PC-9 (cell line): ENCODE results near the gene ZDHHC19. TPM values are rescaled to one million over a fixed set of nuclear protein-coding genes. Genes with fewer than 3 reads are reported as not detected.

ENCODE experiments used
- BruUV-seq: library from RNA; stranded (reverse); fragments of 400-500 nt; replicated peaks from 2 replicates; lab custom pipeline; 2021; lab: Mats Ljungman, UMichigan
- CTCF ChIA-PET: fragments of 300-600 bp; sonication (Branson Sonifier 250); formaldehyde crosslinking; loops from one replicate; lab custom pipeline; 2022; ENCODE audit warnings: antibody characterized with exemption; lab: Charles Lee
- POLR2A ChIA-PET: fragments of 300-600 bp; sonication (Branson Sonifier 250); formaldehyde crosslinking; loops from one replicate; lab custom pipeline; 2022; ENCODE audit warnings: antibody characterized with exemption; ENCODE audit not compliant: unreplicated experiment; lab: Charles Lee
- DNase-seq, 2 experiments: peaks; one replicate each; pipeline versions ENCODE4 v3.0.0 to v3.0.0-alpha.2; 2015 to 2022; ENCODE audit warnings: mixed read lengths in 1 of 2
- H2AFZ ChIP-seq: fragments of 200-600 bp; sonication (generic); 2 replicates; pipeline ENCODE4 v1.8.1; 2017; ENCODE audit warnings: antibody characterized with exemption
- H3F3A ChIP-seq: fragments of 200-600 bp; sonication (generic); 2 replicates; pipeline ENCODE4 v1.8.1; 2017; ENCODE audit warnings: antibody characterized with exemption, mild to moderate bottlenecking, low read depth; ENCODE audit not compliant: insufficient read depth
- H3K27ac ChIP-seq: fragments of 200-600 bp; sonication (generic); 2 replicates; pipeline ENCODE4 v1.6.1; 2016; ENCODE audit warnings: mixed run types
- H3K27me3 ChIP-seq: fragments of 200-600 bp; sonication (generic); 2 replicates; pipeline ENCODE4 v1.6.1; 2016; ENCODE audit warnings: low read depth, mixed run types; ENCODE audit not compliant: insufficient read depth
- H3K36me3 ChIP-seq: fragments of 200-600 bp; sonication (generic); 2 replicates; pipeline ENCODE4 v1.6.1; 2016; ENCODE audit warnings: low read depth, mixed run types
- H3K4me1 ChIP-seq: fragments of 200-600 bp; sonication (generic); replicated peaks from 2 replicates; pipeline ENCODE4 v1.6.1; 2016; ENCODE audit warnings: mixed run types; ENCODE audit not compliant: insufficient read depth
- H3K4me2 ChIP-seq: fragments of 200-600 bp; sonication (generic); 2 replicates; pipeline ENCODE4 v1.6.1; 2017; ENCODE audit warnings: mixed run types
- H3K4me3 ChIP-seq: fragments of 200-600 bp; sonication (generic); 2 replicates; pipeline ENCODE4 v1.6.1; 2016; ENCODE audit warnings: mixed run types
- H3K79me2 ChIP-seq: fragments of 200-600 bp; sonication (generic); 2 replicates; pipeline ENCODE4 v1.6.1; 2017; ENCODE audit warnings: low read depth, mixed run types
- H3K9me2 ChIP-seq: fragments of 200-600 bp; sonication (generic); 2 replicates; pipeline ENCODE4 v1.8.1; 2017; ENCODE audit warnings: mild to moderate bottlenecking; ENCODE audit not compliant: insufficient read depth
- H3K9me3 ChIP-seq: fragments of 200-600 bp; sonication (generic); 2 replicates; pipeline ENCODE4 v1.8.1; 2016; ENCODE audit warnings: low read depth; ENCODE audit not compliant: insufficient read depth
- H4K20me1 ChIP-seq: fragments of 200-600 bp; sonication (generic); 2 replicates; pipeline ENCODE4 v1.8.1; 2017; ENCODE audit not compliant: insufficient read depth
- CTCF ChIP-seq: fragments of 200-600 bp; sonication (generic); conservative IDR thresholded peaks from 2 replicates; pipeline ENCODE4 v1.6.1; 2017; ENCODE audit warnings: mixed run types, antibody characterized with exemption, mild to moderate bottlenecking, moderate library complexity
- EZH2 ChIP-seq: fragments of 200-600 bp; sonication (generic); IDR thresholded peaks from 2 replicates; pipeline ENCODE4 v1.8.0; 2017; ENCODE audit warnings: antibody characterized with exemption, low read depth
- intact Hi-C: fragments of 100-400 bp; cut with micrococcal nuclease; formaldehyde crosslinking; loops from one replicate; pipeline ENCODE4 v1.10.0; 2022; ENCODE audit not compliant: unreplicated experiment
- total RNA-seq: library from RNA; stranded (reverse); gene quantifications from 2 replicates; pipeline ENCODE4 v1.2.3, GENCODE V29; 2021

Gene ZDHHC19
- total RNA-seq, 1 experiment from 2014 or later = not detected

- intact Hi-C loops = no loop called here
- Histone ChIP-seq H3K27me3 (no peaks in the 10 kb centered on the region), H3K27ac (no peak overlapping the region), H3F3A (no peaks in the 10 kb centered on the region), H2AFZ (no peak overlapping the region), H3K79me2 (no peaks in the 10 kb centered on the region), H3K9me3 (no peaks in the 10 kb centered on the region), H3K4me3 (no peak overlapping the region), H4K20me1 (no peaks in the 10 kb centered on the region), H3K4me2 (no peak overlapping the region), H3K9me2 (no peaks in the 10 kb centered on the region), H3K36me3 (no peaks in the 10 kb centered on the region), H3K4me1 (no peaks in the 10 kb centered on the region)
- TF ChIP-seq CTCF = no peak
- no peak for TF ChIP-seq EZH2
- POLR2A ChIA-PET = no interaction called here
- CTCF ChIA-PET = no interaction called here
- BruUV-seq = no TSS peak
- DNase-seq = no peak
Observed at GRCh38 chr3:196227121-196227561, 15.9 kb upstream of the ZDHHC19 start.

- Histone ChIP-seq H3K9me3 (no peaks in the 10 kb centered on the region), H3K4me2 (no peak overlapping the region), H3F3A (no peaks in the 10 kb centered on the region), H3K9me2 (no peaks in the 10 kb centered on the region), H3K4me3 (no peak overlapping the region), H3K27ac (no peak overlapping the region), H3K27me3 (no peaks in the 10 kb centered on the region), H3K36me3 (no peaks in the 10 kb centered on the region), H3K4me1 (no peaks in the 10 kb centered on the region), H4K20me1 (no peaks in the 10 kb centered on the region), H2AFZ (no peak overlapping the region), H3K79me2 (no peaks in the 10 kb centered on the region)
- no TSS peak for BruUV-seq
- ChIA-PET POLR2A (no interaction called here), CTCF (interaction anchor here (1.1 kb wide), 1 partner anchor 152 kb away, joined by 3 read pairs; no protein-coding TSS in a partner anchor)
- DNase-seq = no peak
- TF ChIP-seq EZH2 (no peak), CTCF (no peak)
- intact Hi-C loops = no loop called here
Observed at GRCh38 chr3:196225763-196226364, 14.7 kb upstream of the ZDHHC19 start.

GRCh38 chr3:196225086-196225485 lies 13.9 kb upstream of the ZDHHC19 start:
- ChIA-PET CTCF (interaction anchor here (1.1 kb wide), 1 partner anchor 151 kb away, joined by 3 read pairs; no protein-coding TSS in a partner anchor), POLR2A (no interaction called here)
- Histone ChIP-seq H2AFZ (no peak overlapping the region), H4K20me1 (no peaks in the 10 kb centered on the region), H3K4me2 (no peak overlapping the region), H3K79me2 (no peaks in the 10 kb centered on the region), H3K4me3 (no peak overlapping the region), H3K27me3 (no peaks in the 10 kb centered on the region), H3K9me2 (no peaks in the 10 kb centered on the region), H3K4me1 (no peaks in the 10 kb centered on the region), H3F3A (no peaks in the 10 kb centered on the region), H3K9me3 (no peaks in the 10 kb centered on the region), H3K27ac (no peak overlapping the region), H3K36me3 (no peaks in the 10 kb centered on the region)
- intact Hi-C loops = no loop called here
- no peak for TF ChIP-seq CTCF
- TF ChIP-seq EZH2 = no peak
- DNase-seq = no peak
- BruUV-seq = no TSS peak
